GM18858 (cell line): ENCODE data around the gene PDRG1.

ENCODE experiments used
- ATAC-seq: cut with Tn5 transposase; IDR thresholded peaks from one replicate; pipeline ENCODE4 v1.9.1; 2021; ENCODE audit not compliant: unreplicated experiment

Gene PDRG1

GRCh38 chr20:31967830-31968249 lies 16.0 kb upstream of the PDRG1 start, which contains the start of gene XKR7:
XKR7 (plus strand) TSS chr20:31968151; CDS start chr20:31968176, 25 bp downstream.
- no peak for ATAC-seq

- no peak for ATAC-seq
Measured at GRCh38 chr20:31966991-31967655, 15.3 kb upstream of the PDRG1 start.

GRCh38 chr20:31963889-31964288 lies 12.0 kb upstream of the PDRG1 start:
- no peak for ATAC-seq

DNA sequence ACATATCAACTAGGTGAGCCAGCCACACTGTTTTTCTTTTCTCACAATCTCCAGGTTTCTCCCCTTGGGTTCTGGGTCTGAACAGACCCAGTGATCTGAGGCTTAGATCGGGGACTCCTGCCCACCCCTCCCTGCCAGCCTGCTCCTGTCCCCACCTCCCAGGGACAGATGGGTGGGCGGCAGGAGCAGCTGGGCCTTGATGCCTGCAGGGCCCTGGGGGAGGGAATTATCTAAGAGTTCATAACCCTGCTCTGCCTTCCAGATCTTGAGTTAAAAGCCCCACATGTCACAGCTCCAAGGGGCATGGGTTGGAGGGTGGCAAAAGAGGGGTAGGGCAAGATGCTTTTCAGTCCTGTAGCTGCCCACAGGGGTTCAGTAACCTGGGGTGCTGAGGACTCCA lies 10.9 kb upstream of the PDRG1 start:
- no peak for ATAC-seq

GRCh38 chr20:31956556-31957526 lies 5.0 kb upstream of the PDRG1 start:
- no peak for ATAC-seq

DNA sequence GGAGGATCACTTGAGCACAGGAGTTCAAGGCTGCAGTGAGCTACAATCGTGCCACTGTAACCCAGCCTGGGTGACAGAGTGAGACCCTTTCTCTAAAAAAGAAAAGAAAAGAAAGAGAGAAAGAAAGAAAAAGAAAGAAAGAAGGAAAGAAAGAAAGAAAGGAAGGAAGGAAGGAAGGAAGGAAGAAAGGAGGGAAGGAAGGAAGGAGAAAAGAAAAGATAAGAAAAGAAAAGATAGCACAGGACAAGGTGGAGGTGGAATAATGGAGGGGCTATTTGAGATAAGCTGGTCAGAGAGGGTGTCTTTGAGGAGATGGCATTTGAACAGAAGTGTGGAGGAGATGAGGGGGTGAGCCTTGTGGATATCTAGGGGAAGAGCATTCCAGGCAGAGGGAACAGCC lies 2.7 kb upstream of the PDRG1 start:
- ATAC-seq, result no peak

- ATAC-seq, result no peak
Measured at GRCh38 chr20:31953556-31954148, 1.8 kb upstream of the PDRG1 start.

DNA sequence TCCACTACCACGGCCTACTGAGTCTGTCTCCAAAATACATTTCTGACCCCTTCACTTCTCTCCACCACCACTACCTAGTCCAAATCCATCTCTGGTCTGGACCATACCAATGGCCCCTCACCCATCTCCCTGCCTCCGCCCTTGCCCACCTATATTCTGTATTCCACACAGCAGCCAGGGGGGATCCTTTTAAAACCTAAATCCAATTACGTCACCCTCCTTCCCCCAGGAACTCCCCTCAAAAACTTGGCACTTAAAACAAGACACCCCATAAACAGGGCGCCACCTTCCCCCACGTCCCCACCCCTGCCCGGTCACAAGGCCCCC lies 680 bp downstream of the PDRG1 start:
- no peak for ATAC-seq

- no peak for ATAC-seq
Measured at GRCh38 chr20:31949877-31950646, 1.8 kb downstream of the PDRG1 start.

GRCh38 chr20:31948008-31948407 lies 3.8 kb downstream of the PDRG1 start:
- no peak for ATAC-seq

DNA sequence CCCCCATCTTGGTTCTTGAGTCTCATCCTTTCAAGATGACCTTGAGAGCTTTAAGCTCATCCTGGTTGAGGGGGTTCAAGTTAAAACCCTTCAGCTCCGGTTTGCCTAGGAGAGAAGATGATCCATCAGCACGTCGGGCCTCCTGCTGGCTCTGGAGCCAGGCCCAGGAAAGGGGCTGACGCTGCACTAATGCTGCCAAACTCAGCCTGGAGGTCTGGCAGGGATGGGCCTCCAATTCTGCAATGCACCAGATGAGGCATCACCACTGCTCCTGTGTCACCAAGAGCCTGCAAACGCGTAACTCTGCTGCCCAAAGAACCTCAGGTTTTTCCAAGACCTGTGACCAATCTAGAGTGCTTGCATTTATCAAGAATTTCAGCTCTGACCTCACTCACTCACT lies 6.1 kb downstream of the PDRG1 start:
- no peak for ATAC-seq

- ATAC-seq, result no peak
Measured at GRCh38 chr20:31945319-31945718, 6.5 kb downstream of the PDRG1 start.

DNA sequence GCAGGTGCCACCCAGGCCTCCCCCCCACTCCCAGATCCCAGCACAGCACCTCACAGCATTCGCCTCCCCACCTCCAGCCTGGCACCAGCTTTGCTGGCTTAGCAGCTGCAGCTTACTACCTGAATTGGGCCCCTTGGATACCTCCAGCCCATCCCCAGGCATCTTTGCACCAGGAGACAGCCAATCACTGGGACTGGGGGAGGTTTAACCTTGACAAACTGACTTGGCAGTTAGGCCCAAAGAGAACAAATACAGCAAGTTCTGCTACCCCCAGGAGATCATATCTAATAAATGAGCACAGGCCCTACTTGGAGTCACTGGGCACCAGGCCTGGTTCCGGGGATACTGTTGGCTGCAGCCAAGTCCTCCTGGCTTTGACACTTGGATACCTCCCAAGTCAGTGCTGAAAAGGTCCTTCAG lies 8.8 kb downstream of the PDRG1 start:
- ATAC-seq, result no peak

DNA sequence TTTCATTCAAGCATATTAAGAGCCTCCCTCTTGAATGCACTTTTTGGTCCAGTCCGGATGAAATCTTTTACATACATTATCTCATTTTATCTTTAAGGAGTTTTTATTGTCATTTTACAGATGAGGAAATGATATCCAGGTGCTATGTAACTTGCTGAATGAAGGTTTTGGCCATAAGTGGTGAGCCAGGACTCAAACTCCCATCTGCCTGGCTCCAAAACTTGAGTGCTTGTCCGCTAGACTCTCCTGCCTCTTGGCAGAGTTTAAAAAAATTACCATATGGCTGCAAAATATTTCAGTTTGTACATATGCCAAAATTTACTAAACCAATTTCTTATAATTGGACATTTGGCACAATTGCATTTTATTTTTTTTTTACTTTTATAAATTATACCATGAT lies 12.2 kb downstream of the PDRG1 start:
- no peak for ATAC-seq

- ATAC-seq, result no peak
Measured at GRCh38 chr20:31937820-31938219, 14.0 kb downstream of the PDRG1 start.

- no peak for ATAC-seq
Measured at GRCh38 chr20:31936420-31936819, 15.4 kb downstream of the PDRG1 start.

DNA sequence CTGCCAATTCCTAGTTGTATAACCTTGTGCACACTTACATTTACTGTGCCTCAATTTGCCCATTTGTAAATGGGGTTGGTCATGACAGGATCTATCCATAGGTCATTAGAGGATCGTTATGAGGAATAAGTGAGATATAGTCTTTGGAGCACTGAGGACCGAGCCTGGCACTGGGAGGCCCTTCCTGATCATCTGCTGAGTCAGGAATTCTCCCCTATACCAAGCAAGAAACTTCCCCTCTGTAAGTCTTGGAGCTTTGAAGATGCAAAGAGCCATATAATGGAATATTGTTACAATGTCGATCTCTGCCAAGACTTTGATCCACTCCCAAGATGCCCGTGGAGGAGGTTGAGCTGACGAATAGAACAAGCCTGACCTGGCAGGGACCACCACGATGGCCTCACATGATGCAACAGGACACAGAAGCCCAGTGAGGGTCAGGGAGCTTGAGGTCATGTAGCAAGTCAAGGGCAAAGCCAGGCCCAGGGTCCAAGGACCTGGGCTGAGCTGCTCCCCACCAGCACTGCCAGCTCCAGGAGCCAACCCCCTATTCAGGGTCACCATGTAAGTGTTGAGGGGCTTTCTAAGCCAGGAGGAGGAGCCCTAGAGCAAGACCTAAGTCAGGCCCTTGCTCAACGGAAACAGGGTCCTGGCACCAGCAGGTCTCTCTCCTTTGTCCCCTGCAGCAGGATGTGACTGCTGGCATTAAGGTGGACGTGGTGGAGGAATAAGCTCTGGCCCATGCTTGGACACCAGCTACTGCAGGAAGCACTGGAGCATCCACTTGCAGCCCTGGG lies 16.7 kb downstream of the PDRG1 start:
- ATAC-seq, result no peak

DNA sequence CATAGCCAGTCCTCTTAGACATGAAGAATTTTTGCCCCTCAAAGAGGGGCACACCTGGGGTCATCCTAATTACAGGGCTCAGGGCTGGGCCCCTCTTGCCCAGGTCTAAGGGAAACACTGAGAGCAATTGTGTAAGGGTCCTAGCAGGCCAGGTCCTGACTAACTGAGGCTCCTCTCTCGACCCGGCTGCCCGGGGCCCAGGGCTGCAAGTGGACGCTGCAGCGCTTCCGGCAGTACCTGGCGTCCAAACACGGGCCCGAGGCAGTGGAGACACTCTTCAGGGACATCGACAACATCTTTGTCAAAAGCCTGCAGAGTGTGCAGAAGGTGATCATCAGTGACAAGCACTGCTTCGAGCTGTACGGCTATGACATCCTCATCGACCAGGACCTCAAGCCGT lies 17.4 kb downstream of the PDRG1 start:
- no peak for ATAC-seq

GRCh38 chr20:31933698-31934097 lies 18.1 kb downstream of the PDRG1 start:
- ATAC-seq, result no peak

DNA sequence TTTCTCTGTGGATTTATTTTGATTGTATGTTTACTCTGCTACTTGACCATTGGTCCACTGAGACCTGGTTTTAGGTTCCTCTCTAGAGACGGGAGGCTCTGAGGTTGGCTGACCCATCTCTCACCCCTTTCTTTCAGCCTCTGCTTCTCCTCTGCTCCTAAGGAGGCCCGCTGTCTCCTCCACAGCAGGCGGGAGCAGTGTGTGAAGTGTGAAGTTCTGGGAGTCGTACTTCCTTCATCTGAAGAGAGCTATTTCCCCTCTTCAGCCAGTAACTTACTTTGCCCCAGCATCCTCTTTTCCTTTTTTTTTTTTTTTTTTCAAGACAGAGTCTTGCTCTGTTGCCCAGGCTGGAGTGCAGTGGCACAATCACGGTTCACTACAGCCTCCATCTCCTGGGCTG lies 21.1 kb downstream of the PDRG1 start:
- no peak for ATAC-seq
